SHP77 treated with DMSO at 0.1 percent for 48 hours (cell line): ENCODE results near the gene HSD11B1.

Experiments
- DNase-seq: peaks from one replicate; lab custom pipeline; 2025; lab: John Stamatoyannopoulos, UW

The HSD11B1 gene

DNA sequence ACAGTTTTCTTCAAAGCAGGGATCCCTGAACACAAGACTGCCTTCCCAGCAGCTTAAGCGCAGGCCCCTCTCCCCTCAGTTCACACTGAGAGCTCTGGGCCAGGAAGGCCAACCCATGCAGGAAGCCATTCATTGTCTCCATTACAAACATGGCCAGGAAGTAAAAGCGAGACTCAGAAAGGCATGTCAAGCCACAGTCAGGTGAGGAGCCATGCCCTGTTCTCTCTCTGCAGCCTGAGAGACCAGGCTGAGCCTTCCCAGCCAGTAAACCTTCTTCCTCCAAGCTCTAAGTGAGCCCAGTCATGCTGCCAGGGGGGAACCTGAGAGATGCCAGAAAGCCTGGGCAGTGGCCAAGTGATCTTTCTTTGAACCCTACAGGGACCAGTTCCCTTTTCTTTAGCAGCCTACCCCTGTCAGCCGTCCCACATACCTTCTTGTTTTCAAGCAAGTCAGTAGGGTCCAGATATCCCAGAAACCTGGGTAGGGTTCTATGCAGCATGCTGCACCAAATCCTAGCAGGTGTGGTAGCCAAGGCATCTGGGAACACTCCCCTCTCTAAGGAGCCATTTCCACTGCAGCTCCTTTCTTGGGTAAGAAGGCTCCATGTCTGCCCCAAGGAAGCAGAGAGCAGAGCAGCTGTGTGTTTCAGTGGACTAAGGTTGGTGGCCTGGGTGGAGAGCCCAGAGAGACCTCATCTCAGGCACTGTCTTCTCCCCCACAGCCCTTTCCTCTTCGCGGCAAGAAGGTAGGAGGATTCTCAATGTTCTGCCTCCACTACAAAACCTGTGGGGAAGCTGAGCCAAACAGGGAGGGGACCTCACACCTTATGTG lies 52.2 kb downstream of the HSD11B1 start:
- DNase-seq = no peak

DNA sequence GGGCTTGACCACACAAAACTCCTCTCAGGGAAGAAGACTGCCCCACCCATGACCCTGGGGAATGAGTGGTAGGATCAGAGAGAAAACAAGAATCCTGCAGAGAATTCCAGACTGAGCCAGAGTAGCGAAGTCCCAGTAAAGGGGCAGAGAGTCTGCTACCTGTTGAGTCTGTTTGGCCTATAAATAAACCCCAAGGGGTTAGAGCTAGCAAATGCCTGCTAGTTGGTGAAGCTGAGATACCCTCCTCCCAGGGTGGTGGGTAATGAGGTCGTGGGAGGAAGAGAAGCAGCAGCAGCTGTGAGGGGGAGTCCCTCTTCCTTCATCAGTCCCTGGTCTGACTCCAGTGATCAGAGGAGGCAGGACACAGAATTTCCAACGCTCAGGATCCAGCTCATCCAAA lies 53.8 kb downstream of the HSD11B1 start:
- no peak for DNase-seq

DNA sequence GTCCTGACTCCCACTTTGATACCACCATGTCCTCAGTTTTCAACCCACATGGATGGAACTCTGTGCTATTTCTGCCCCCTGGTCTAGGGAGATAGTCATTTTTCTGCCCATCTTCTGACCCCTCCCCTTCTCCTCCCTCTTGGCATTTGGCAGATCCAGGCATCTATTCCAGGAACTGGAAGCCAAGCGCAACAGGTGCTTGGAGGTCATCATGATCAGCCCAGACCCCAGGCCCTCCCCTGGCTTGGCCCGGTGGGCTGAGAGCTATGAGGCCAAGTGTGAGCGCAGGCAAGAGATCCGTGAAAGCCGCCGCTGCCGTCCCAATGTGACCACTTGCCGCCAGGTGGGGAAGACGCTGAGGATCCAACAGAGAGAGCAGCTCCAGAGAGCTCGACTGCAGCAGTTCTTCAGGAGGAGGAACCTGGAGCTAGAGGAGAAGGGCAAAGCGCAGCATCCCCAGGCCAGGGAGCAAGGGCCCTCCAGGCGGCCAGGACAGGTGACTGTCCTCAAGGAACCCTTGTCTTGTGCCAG lies 55.2 kb downstream of the HSD11B1 start:
- DNase-seq = no peak

DNA sequence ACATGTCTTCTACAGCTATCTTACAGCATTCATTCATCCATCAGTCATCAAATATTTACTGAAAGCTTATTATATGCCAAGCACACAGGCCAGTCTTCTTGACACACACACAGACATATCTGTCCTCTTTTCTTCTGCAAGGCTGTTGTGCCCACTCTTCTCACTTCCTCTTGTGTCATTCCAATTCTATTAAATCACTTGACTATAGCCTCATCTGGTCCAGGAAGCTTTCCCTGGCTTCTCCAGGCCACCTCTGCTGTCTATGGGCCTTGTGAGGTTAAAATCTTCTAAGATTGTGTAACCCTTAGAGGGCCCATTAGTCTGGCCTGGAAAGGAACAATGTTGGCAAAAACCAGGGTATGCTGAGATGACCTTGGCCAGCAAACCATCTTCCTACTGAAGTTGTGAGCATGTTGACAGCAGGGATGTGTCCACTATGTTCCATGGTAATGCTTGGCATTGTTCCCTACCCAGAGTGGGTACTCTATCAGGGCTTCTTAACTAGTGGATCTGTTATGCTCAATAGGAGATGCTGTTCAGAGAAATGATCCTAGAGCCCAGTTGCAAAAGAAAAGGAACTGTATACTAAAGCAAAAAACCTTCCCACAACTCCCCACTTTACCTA lies 56.5 kb downstream of the HSD11B1 start:
- DNase-seq = no peak

DNA sequence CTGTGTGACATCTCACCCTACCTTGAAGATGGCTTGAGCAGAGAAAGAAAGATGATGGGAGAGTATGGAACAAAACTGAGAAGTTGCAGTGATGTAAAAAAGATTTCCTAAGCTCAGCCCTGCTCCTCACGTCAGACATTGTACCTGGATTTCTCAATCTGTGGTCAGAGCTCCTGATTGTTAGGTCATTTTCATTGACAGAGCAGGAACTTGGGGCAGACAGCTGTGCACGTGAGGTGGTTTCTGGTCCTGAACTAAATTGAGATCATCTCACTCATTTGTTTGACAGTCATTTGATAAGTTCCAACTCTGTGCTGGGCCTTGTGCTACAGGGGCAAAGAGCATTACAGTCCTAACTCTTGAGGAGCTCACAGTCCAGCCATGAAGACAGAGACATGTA lies 61.4 kb downstream of the HSD11B1 start:
- DNase-seq = no peak

DNA sequence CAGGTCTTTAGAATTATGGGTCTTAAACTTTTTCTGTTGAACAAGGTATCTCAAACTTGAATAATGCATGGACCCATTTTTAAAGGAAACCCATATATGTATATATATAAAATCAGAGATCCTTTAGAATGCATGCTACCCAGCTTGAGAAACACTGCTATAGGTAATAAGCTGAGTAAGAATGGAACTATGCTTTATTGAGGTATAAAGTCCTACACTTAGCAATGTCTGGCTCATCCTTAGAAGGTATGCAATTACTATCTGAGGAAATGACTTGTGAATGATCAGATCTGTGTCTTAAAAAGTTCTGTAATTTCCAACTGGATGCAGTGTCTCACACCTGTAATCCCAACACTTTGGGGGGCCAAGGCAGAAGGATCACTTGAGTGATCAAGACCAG lies 62.5 kb downstream of the HSD11B1 start:
- DNase-seq = no peak

DNA sequence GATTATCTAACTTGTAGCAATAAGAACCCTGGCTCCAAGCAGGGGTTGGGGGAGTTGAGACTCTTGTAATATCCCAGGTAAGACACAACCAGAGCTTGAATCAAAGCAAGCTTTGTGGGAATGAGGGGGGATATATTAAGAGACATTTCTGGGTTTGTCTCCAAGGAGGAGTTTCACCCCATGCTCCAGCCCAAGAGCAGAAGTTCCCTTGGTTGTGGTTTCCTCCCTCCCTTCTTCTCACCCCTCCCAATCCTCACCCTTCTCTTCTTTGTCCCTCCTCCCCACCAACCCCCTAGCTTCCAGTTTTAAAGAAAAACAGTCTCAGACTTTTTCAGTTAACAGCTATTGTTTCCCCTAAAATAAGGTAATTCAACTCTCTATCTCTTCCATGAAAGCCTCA lies 63.1 kb downstream of the HSD11B1 start:
- no peak for DNase-seq

DNA sequence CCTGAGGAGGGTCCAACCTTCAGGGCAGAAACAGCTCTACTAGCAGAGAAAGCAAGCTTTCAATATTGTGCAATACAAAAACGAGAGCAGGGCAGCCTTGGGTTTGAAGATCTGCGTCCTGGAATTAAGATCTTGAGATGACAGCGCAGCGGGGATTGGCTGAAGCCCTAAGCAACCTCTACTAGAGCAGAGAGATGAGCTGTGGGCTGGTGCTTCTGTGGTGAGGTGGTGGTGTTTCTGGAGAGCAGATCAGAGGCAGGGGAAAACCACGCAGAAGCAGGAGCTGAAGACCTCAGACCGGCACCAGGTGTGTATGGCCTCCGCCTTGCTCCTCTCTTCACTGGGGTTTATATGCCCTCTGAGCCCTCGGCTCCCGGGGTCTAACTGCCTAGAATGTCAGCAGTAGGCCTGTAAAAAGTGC lies 63.7 kb downstream of the HSD11B1 start:
- DNase-seq = no peak

DNA sequence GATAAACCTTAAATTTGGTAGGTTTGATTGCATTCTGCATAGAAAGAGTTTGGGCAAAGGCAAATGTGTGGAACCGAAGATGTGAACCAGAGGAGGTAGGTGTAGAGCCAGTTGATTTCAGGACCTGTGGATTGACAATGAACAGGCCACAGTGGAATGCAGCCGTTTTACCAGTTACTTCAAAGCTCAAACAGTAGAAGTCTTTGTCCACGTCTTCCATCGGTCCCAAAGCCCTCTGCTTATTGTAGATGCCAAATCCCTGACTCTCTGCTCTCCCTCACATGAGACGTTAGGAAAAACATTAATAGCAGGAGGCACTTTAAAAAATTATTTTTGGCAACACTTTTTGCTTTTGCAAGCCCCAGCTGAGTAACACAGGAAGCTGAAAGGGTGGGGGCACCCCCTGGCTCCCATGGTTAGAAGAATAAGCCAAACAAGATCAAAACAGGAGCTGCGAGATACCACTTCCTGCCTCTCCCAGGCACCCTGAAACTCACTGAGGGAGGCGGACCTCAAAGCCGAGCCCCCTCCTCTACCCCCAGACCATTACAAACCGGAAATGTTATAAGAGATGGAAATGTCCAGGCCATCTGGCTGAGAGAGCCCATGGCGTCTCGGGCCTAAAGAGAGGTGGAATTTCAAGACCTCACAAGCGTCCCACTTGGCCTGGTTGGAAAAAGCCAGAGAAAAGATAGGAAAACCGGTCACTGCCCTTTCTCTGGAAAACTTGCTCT lies 64.7 kb downstream of the HSD11B1 start:
- no peak for DNase-seq

DNA sequence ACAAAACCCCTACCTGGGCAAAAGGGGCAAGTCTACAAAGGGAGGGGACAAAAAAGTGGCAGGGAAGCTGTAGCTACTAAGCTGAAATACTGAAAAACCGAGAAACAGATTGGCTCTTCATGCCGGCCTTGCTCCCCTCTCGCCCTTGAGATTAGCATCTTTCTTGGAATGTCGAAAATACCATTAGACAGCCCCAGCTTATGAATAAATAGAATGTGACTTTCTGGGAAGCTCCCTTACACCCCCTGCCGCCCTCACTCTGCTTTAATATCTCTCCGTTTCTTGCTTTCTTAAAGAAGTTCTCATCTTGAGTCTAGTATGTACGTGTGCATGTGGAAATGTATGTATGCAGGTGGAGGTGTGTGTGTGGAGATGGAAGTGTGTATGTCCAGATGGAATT lies 65.3 kb downstream of the HSD11B1 start:
- DNase-seq = no peak

DNA sequence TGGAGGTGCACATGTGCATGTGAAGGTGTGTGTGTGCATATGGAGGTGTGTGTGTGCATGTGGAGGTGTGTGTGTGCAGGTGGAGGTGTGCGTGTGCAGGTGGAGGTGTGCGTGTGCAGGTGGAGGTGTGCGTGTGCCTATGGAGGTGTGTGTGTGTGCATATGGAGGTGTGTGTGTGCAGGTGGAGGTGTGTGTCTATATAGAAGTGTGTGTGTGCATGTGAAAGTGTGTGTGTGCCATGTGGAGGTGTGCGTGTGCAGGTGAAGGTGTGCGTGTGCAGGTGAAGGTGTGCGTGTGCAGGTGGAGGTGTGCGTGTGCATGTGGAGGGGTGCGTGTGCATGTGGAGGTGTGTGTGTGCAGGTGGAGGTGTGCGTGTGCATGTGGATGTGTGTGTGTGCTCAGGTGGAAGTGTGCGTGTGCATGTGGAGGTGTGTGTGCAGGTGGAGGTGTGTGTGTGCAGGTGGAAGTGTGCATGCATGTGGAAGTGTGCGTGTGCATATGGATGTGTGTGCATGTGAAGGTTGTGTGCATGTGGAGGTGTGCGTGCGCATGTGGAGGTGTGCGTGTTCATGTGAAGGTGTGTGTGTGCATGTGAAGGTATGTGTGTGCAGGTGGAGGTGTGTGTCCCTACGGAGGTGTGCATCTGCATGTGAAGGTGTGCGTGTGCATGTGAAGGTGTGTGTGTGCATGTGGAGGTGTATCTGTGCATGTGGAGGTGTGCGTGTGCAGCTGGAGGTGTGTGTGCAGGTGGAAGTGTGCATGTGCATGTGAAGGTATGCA lies 66.2 kb downstream of the HSD11B1 start:
- DNase-seq = no peak

DNA sequence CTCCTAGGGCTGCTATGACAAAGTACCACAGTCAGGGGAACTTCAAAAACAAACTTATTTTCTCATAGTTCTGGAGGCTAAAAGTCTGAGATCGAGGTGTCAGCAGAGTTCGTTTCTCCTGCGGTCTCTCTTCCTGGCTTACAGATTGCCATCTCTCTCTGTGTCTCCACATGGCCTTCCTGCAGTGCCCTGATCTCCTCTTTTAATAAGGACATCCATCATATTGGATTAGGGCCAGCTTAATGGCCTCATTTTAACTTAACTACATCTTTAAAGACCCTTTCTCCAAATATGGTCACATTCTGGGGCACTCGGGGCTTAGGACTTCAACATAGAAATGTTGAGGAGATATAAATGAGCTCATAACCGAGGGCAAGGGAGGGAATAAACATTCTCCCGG lies 67.5 kb downstream of the HSD11B1 start:
- DNase-seq = no peak

DNA sequence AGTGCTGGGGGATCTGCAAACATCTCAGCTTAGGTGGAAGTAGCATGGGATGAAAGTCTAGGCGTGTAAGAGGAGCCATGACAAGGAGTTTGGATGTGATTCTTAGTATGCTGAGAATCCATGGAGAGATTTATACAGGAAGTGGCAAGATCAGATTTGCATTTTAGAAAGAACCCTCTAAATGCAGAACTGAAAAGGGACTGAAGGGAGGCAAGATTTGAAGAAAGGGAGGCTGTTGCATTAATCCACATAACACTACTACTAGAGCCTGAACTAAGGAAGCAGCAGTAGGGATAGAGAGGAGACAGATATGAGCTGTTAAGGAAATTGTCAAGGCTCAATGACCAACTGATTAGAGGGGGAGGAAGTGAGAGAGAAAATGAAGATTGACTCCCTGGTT lies 69.9 kb downstream of the HSD11B1 start:
- no peak for DNase-seq

DNA sequence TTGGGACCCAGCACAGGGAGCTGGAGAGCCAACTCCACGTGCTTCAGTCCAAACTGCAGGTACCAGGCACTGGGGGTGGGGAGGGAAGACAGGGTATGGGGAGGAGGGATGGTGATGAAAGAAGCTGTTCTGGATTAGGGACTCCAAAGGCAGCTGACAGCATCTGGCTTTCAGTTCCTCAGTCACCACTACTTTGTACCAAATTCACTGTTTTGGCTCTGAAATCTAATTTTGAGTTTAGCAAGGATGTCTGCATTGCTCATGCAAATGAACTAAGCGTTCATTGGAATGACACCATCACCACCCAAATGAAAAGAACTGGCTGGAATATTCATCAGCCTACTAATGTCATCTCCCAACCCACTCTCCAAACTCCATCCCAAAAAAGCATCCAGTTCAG lies 71.0 kb downstream of the HSD11B1 start:
- DNase-seq = no peak

DNA sequence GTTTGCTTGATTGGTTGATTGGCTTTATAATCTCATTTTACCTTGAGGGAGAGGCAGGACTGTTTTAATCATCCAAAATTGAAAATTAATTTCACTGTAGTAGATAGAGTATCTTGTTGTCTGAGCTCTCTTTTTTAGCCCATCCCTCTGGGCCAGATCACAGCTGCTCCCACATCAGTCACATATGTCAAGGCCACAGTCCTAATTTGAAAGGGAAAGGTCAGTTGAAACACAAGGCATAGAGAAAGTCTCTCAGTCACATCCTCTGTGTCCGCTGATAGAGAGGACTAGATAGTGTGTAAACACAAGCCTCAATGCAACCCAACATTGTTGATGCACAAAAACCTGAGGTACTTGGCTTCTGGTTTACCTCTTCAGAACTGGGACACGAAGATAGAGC lies 72.9 kb downstream of the HSD11B1 start:
- DNase-seq = no peak

DNA sequence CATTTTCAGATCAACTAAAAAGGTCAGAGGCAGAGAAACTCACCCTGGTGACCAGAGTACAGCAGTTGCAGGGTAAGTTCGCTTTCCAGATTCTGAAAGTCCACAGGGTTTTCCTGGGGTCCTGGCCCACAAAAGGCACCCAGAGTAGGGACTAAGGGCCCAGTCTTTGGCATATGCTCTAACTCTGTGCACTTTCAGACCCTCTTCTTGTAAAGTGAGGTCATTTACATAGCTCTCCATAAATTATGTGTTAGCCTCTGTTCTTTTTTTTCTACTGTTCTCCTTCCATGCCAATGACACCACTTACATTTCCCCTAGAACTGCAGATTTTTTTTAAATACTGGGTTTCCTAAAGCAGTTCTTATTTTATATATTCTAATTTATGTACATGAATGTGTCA lies 73.5 kb downstream of the HSD11B1 start:
- no peak for DNase-seq

DNA sequence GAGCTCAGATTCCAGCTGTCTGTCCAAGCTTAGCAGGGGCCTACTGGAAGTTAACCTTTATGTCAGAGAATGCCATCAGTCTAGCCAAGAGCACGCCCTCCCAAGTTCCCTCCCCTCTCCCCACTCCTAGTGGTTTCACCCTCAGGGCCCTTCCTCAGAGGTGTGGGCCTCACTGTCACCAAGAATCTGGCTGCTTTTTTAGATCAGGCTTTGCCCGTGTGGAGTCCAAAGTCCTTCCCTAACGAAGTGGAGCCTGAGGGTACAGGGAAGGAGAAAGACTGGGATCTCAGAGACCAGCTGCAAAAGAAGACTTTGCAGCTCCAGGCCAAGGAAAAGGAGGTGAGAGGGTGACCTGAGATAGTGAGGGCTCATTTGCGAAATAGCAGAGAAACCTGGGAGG lies 75.6 kb downstream of the HSD11B1 start:
- no peak for DNase-seq

DNA sequence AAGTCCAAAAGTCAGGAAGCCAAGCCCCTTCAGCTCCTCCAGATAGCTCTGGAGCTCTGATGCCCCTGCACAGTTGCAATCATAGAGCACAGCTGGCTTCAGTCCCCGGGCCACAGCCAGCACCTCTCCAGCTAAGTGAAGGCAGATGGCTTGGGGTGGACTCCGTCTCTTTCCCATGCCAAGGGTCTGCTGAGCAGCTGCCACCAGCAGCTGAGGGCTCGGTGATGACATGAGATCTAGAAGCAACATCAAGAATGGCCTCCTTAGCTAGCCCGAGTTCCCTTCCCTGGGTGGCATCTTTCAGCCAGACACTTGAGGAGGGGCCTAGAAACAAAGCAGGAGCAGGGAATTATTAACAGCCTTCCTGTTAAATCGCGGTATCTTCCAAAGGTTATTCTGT lies 78.7 kb downstream of the HSD11B1 start:
- DNase-seq = no peak
